A673 (cell line): ENCODE results near the gene NTNG2. TPM values are rescaled to one million over a fixed set of nuclear protein-coding genes. Genes with fewer than 3 reads are reported as not detected.

Experiments
- BruUV-seq: library from RNA; stranded (reverse); fragments of 400-500 nt; replicated peaks from 2 replicates; lab custom pipeline; 2021; lab: Mats Ljungman, UMichigan
- CTCF ChIA-PET: fragments of 300-600 bp; sonication (Branson Sonifier 250); formaldehyde crosslinking; loops from one replicate; lab custom pipeline; 2022; ENCODE audit warnings: antibody characterized with exemption; lab: Charles Lee
- POLR2A ChIA-PET: fragments of 300-600 bp; sonication (Branson Sonifier 250); formaldehyde crosslinking; loops from one replicate; lab custom pipeline; 2022; ENCODE audit warnings: antibody characterized with exemption; ENCODE audit not compliant: low non-redundant PET; lab: Charles Lee
- DNase-seq: peaks from one replicate; pipeline ENCODE4 v3.0.0-alpha.2; 2015; ENCODE audit warnings: low spot score
- H3K27ac ChIP-seq: fragments of 200-600 bp; sonication (generic); 2 replicates; pipeline ENCODE4 v1.5.1; 2016; ENCODE audit warnings: mixed run types, low read depth, mild to moderate bottlenecking, mixed read lengths, antibody characterized with exemption, low read length; ENCODE audit not compliant: poor library complexity, severe bottlenecking
- H3K27me3 ChIP-seq: fragments of 200-600 bp; sonication (generic); replicated peaks from 2 replicates; pipeline ENCODE4 v1.6.1; 2017; ENCODE audit warnings: mixed run types, low read depth, mild to moderate bottlenecking, mixed read lengths, antibody characterized with exemption, low read length; ENCODE audit not compliant: insufficient read depth, poor library complexity
- H3K36me3 ChIP-seq: fragments of 200-600 bp; sonication (generic); 2 replicates; pipeline ENCODE4 v1.6.1; 2016; ENCODE audit warnings: mixed run types, mild to moderate bottlenecking, mixed read lengths, antibody characterized with exemption, low read length; ENCODE audit not compliant: insufficient read depth, poor library complexity, severe bottlenecking
- H3K4me1 ChIP-seq: fragments of 200-600 bp; sonication (generic); 2 replicates; pipeline ENCODE4 v1.6.1; 2017; ENCODE audit warnings: mixed run types, mild to moderate bottlenecking, mixed read lengths, antibody characterized with exemption, low read length; ENCODE audit not compliant: insufficient read depth, poor library complexity, severe bottlenecking
- H3K4me3 ChIP-seq: fragments of 200-600 bp; sonication (generic); 2 replicates; pipeline ENCODE4 v1.5.1; 2016; ENCODE audit warnings: low read depth, mixed run types, mild to moderate bottlenecking, mixed read lengths, low read length; ENCODE audit not compliant: poor library complexity, severe bottlenecking
- H3K9me3 ChIP-seq: fragments of 200-600 bp; sonication (generic); 2 replicates; pipeline ENCODE4 v1.6.1; 2016; ENCODE audit warnings: mixed run types, low read depth, mild to moderate bottlenecking, mixed read lengths, antibody characterized with exemption, low read length; ENCODE audit not compliant: poor library complexity, severe bottlenecking
- EZH2 ChIP-seq: fragments of 200-600 bp; sonication (generic); IDR thresholded peaks from 2 replicates; pipeline ENCODE4 v1.6.1; 2017; ENCODE audit warnings: borderline replicate concordance, low read depth, mild to moderate bottlenecking, mixed read lengths, antibody characterized with exemption, low read length; ENCODE audit not compliant: poor library complexity, severe bottlenecking
- intact Hi-C: fragments of 100-400 bp; cut with micrococcal nuclease; formaldehyde crosslinking; loops from one replicate; pipeline ENCODE4 v1.10.0; 2022; ENCODE audit not compliant: unreplicated experiment
- total RNA-seq: library from RNA; stranded (reverse); gene quantifications from 2 replicates; pipeline ENCODE4 v1.2.3, GENCODE V29; 2021
- TF ChIP-seq, protein P1 (sequence below): fragments of 300-800, 200-600 bp; sonication (generic); conservative IDR thresholded peaks from 2 replicates; pipeline ENCODE4 v1.5.1; 2017; ENCODE audit warnings: low read depth, mild to moderate bottlenecking, antibody characterized with exemption, low read length, moderate library complexity, mixed read lengths

Gene NTNG2
- total RNA-seq, 1 experiment from 2014 or later, result 1.5 TPM

DNA sequence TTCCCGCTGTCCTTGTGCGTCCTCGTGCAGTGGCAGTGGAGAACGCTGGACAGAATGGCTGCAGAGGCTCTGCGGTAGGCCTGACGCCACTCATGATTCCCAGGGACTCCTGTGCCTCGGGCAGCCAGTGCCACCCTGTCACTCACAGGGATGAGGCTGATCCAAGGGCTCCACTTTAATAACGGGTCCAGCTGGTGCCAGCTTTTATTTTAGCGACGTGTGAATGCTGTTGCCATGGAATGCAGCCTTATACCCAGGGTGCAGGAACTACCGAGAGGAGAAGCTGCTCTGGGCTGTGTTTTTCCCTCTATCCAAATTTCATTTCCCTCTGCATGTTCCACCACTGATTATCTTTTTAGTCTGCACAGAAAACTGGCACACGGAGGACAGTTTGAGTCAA, 15.8 kb upstream of the NTNG2 start:
- Histone ChIP-seq H3K4me1 (peaks cover 3% of the 10 kb centered on the region), H3K36me3 (no peaks in the 10 kb centered on the region), H3K9me3 (no peaks in the 10 kb centered on the region), H3K27ac (no peak overlapping the region), H3K27me3 (peaks cover 65% of the 10 kb centered on the region), H3K4me3 (no peak overlapping the region)
- intact Hi-C loops, result no loop called here
- POLR2A ChIA-PET, result no interaction called here
- BruUV-seq, result no TSS peak
- TF ChIP-seq, protein P1, sequence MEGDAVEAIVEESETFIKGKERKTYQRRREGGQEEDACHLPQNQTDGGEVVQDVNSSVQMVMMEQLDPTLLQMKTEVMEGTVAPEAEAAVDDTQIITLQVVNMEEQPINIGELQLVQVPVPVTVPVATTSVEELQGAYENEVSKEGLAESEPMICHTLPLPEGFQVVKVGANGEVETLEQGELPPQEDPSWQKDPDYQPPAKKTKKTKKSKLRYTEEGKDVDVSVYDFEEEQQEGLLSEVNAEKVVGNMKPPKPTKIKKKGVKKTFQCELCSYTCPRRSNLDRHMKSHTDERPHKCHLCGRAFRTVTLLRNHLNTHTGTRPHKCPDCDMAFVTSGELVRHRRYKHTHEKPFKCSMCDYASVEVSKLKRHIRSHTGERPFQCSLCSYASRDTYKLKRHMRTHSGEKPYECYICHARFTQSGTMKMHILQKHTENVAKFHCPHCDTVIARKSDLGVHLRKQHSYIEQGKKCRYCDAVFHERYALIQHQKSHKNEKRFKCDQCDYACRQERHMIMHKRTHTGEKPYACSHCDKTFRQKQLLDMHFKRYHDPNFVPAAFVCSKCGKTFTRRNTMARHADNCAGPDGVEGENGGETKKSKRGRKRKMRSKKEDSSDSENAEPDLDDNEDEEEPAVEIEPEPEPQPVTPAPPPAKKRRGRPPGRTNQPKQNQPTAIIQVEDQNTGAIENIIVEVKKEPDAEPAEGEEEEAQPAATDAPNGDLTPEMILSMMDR, result no peak
- no peak for TF ChIP-seq EZH2
- no peak for DNase-seq
- CTCF ChIA-PET, result no interaction called here

DNA sequence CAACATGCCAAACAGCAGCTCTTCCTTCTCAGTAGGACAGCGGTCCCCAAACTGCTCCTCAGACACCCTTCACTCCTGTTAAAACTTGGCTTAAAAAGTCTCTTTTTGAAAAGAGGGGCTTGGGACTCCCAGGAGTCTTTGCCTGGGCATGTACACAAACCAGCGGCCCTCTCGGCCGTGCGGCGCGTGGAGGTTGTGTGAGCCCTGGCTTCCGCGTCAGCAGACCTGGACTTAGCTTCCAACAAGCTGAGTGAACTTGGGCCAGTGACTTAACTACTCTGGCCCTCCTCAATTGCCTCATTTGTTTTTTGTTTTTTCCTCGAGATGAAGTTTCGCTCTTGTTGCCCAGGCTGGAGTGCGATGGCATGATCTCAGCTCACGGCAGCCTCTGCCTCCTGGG, 15.3 kb upstream of the NTNG2 start:
- no peak for TF ChIP-seq EZH2
- TF ChIP-seq, protein P1, result no peak
- no peaks in the 10 kb centered on the region for H3K9me3 ChIP-seq
- no peak overlapping the region for H3K4me3 ChIP-seq
- peaks cover 3% of the 10 kb centered on the region for H3K4me1 ChIP-seq
- peaks cover 65% of the 10 kb centered on the region for H3K27me3 ChIP-seq
- intact Hi-C loops, result no loop called here
- no peaks in the 10 kb centered on the region for H3K36me3 ChIP-seq
- no peak overlapping the region for H3K27ac ChIP-seq
- DNase-seq, result no peak
- no TSS peak for BruUV-seq
- ChIA-PET CTCF (interaction anchor here (0.5 kb wide), 1 partner anchor 144 kb away, joined by 7 read pairs; no protein-coding TSS in a partner anchor), POLR2A (interaction anchor here (0.7 kb wide), 1 partner anchor 542 kb away, joined by 3 read pairs; no protein-coding TSS in a partner anchor)

DNA sequence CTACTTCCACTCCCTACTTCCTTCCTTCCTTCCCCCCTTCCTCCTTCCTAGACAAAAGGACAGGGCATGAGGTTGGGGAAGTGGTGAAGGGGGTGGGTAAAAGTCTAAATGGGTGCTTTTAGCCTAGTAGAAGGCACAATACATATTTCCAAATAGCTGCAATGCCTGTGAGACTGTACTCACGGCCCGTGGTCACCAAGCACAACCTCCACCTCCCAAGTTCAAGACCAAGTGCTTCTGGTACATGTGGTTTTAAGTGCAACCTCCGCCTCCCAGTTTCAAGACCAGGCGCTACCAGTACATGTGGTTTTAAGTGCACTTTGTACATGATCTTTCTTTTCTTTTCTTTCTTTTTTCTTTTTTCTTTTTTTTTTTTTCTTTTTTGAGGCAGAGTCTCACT, 14.5 kb upstream of the NTNG2 start:
- POLR2A ChIA-PET, result interaction anchor here (0.7 kb wide), 1 partner anchor 541 kb away, joined by 3 read pairs; no protein-coding TSS in a partner anchor
- no peak for DNase-seq
- Histone ChIP-seq H3K4me3 (no peak overlapping the region), H3K9me3 (no peaks in the 10 kb centered on the region), H3K4me1 (no peaks in the 10 kb centered on the region), H3K27me3 (peaks cover 65% of the 10 kb centered on the region), H3K36me3 (no peaks in the 10 kb centered on the region), H3K27ac (no peak overlapping the region)
- CTCF ChIA-PET, result no interaction called here
- TF ChIP-seq EZH2, result no peak
- TF ChIP-seq, protein P1, result no peak
- intact Hi-C loops, result no loop called here
- BruUV-seq, result no TSS peak
